Liver (tissue), 9 donors: ENCODE results near the gene NTM. TPM values are rescaled to one million over a fixed set of nuclear protein-coding genes. Genes with fewer than 3 reads are reported as not detected.

Source experiments
- DNase-seq: peaks from one replicate; pipeline ENCODE4 v3.0.0-alpha.2; 2017; ENCODE audit warnings: low spot score
- H3K27ac ChIP-seq, 2 donors: one replicate each; pipeline ENCODE4 v1.7.0; 2013; ENCODE audit warnings: inconsistent platforms in 2 of 2, low read length in 2 of 2, control low read depth in 1 of 2, low read depth in 1 of 2, mild to moderate bottlenecking in 1 of 2
- H3K27me3 ChIP-seq, 4 donors: one replicate each; pipeline versions ENCODE4 v1.6.1 to v1.7.0; 2013; ENCODE audit warnings: low read length in 3 of 4, inconsistent platforms in 1 of 4, mild to moderate bottlenecking in 1 of 4, moderate library complexity in 1 of 4; ENCODE audit not compliant: control insufficient read depth in 4 of 4, insufficient read depth in 4 of 4
- H3K36me3 ChIP-seq, 4 donors: one replicate each; pipeline versions ENCODE4 v1.6.1 to v1.7.0; 2013; ENCODE audit warnings: low read length in 3 of 4, mild to moderate bottlenecking in 3 of 4, low read depth in 1 of 4, moderate library complexity in 1 of 4; ENCODE audit not compliant: control insufficient read depth in 4 of 4, insufficient read depth in 3 of 4
- H3K4me1 ChIP-seq, 4 donors: one replicate each; pipeline versions ENCODE4 v1.6.1 to v1.7.0; 2013; ENCODE audit warnings: low read length in 3 of 4, mild to moderate bottlenecking in 3 of 4, moderate library complexity in 1 of 4; ENCODE audit not compliant: control insufficient read depth in 4 of 4, insufficient read depth in 4 of 4
- H3K4me3 ChIP-seq, 3 donors: one replicate each; pipeline versions ENCODE4 v1.6.1 to v1.7.0; 2013; ENCODE audit warnings: low read length in 3 of 3, control low read depth in 1 of 3, low read depth in 1 of 3, mild to moderate bottlenecking in 1 of 3
- H3K9ac ChIP-seq, 2 donors: one replicate each; pipeline ENCODE4 v1.7.0; 2013; ENCODE audit warnings: low read length in 2 of 2, mild to moderate bottlenecking in 2 of 2, moderate library complexity in 2 of 2, control low read depth in 1 of 2, low read depth in 1 of 2
- H3K9me3 ChIP-seq, 4 donors: one replicate each; pipeline versions ENCODE4 v1.6.1 to v1.7.0; 2013; ENCODE audit warnings: low read length in 3 of 4; ENCODE audit not compliant: control insufficient read depth in 4 of 4
- CTCF ChIP-seq: fragments of 150-350 bp; IDR thresholded peaks from 2 replicates; pipeline ENCODE4 v1.5.1; 2017; ENCODE audit warnings: improper control_type of control experiment, low read depth, low read length; ENCODE audit not compliant: missing input control
- EGR1 ChIP-seq, 2 donors: IDR thresholded peaks; 2 replicates each; pipeline ENCODE4 v1.6.1; 2016 to 2018; ENCODE audit warnings: antibody characterized with exemption in 2 of 2, low read depth in 2 of 2
- FOXA1 ChIP-seq: IDR thresholded peaks from 2 replicates; pipeline ENCODE4 v1.6.1; 2016; ENCODE audit warnings: antibody characterized with exemption
- FOXA2 ChIP-seq: IDR thresholded peaks from 2 replicates; pipeline ENCODE4 v1.6.1; 2016; ENCODE audit warnings: antibody characterized with exemption
- GABPA ChIP-seq, 2 donors: IDR thresholded peaks in 1 of 2; conservative IDR thresholded peaks in 1 of 2; 2 replicates each; pipeline ENCODE4 v1.6.1; 2016; ENCODE audit warnings: antibody characterized with exemption in 2 of 2, mild to moderate bottlenecking in 1 of 2, moderate library complexity in 1 of 2
- HNF4A ChIP-seq, 2 donors: conservative IDR thresholded peaks; 2 replicates each; pipeline ENCODE4 v1.6.1; 2016; ENCODE audit warnings: antibody characterized with exemption in 2 of 2, mild to moderate bottlenecking in 2 of 2
- HNF4G ChIP-seq: IDR thresholded peaks from 2 replicates; pipeline ENCODE4 v1.6.1; 2016; ENCODE audit warnings: antibody characterized with exemption
- JUND ChIP-seq, 2 donors: IDR thresholded peaks; 2 replicates each; pipeline ENCODE4 v1.6.1; 2016; ENCODE audit warnings: antibody characterized with exemption in 2 of 2
- MAX ChIP-seq: IDR thresholded peaks from 2 replicates; pipeline ENCODE4 v1.6.1; 2016; ENCODE audit warnings: antibody characterized with exemption
- NR2F2 ChIP-seq: IDR thresholded peaks from 2 replicates; pipeline ENCODE4 v1.6.1; 2016; ENCODE audit warnings: antibody characterized with exemption
- RAD21 ChIP-seq, 2 donors: IDR thresholded peaks; 2 replicates each; pipeline ENCODE4 v1.6.1; 2016; ENCODE audit warnings: antibody characterized with exemption in 2 of 2, mild to moderate bottlenecking in 2 of 2
- RXRA ChIP-seq, 2 donors: IDR thresholded peaks; 2 replicates each; pipeline ENCODE4 v1.6.1; 2017 to 2018; ENCODE audit warnings: antibody characterized with exemption in 2 of 2, mild to moderate bottlenecking in 1 of 2
- SP1 ChIP-seq: IDR thresholded peaks from 2 replicates; pipeline ENCODE4 v1.6.1; 2018; ENCODE audit warnings: antibody characterized with exemption, mild to moderate bottlenecking
- TAF1 ChIP-seq: conservative IDR thresholded peaks from 2 replicates; pipeline ENCODE4 v1.6.1; 2016; ENCODE audit warnings: antibody characterized with exemption, mild to moderate bottlenecking
- YY1 ChIP-seq: IDR thresholded peaks from 2 replicates; pipeline ENCODE4 v1.6.1; 2016; ENCODE audit warnings: antibody characterized with exemption, mild to moderate bottlenecking
- WGBS: extraction: QIAGEN DNeasy Blood & Tissue Kit; methylation state at CpG from one replicate; pipeline ENCODE4 v1.1.7; 2013; 5-methylcytosine and 5-hydroxymethylcytosine counted together
- polyA plus RNA-seq, 2 donors: library from polyadenylated mRNA; stranded (reverse) in 1 of 2; unstranded in 1 of 2; fragments of 200-250 nt in 1 of 2; fragments of >200 nt in 1 of 2; fragmentation: Nextera tagmentation in 1 of 2; extraction: Ambion mirVana in 1 of 2; gene quantifications; one replicate each; pipeline versions ENCODE4 v1.2.1 to v1.2.3, GENCODE V29; 2013 to 2015
- total RNA-seq, 2 donors: library from RNA; depleted of rRNA; stranded (reverse); fragments of >200 nt; gene quantifications; one replicate each; pipeline ENCODE4 v1.2.3, GENCODE V29; 2014
- TF ChIP-seq, protein P1 (sequence below): IDR thresholded peaks from 2 replicates; pipeline ENCODE4 v1.6.1; 2016; ENCODE audit warnings: antibody characterized with exemption, mild to moderate bottlenecking
- TF ChIP-seq, protein P2 (sequence below): IDR thresholded peaks from 2 replicates; pipeline ENCODE4 v1.6.1; 2016; ENCODE audit warnings: antibody characterized with exemption
- TF ChIP-seq, protein P3 (sequence below): IDR thresholded peaks from 2 replicates; pipeline ENCODE4 v1.6.1; 2016; ENCODE audit warnings: antibody characterized with exemption
- donor health status: healthy.
- donor health status: healthy.
- donor health status: healthy.
- donor health status: healthy.
- donor health status: healthy.

NTM gene
- total and polyA plus RNA-seq, 4 donors, result 0.08 to 1.1 (median 0.08) TPM; not detected in 1

GRCh38 chr11:131814108-131814507 is 443.7 kb downstream of the NTM start:
- TF ChIP-seq GABPA (IDR thresholded peaks at IDR 0.05 in 1 of 2, conservative IDR thresholded peaks at IDR 0.05 in 1 of 2) (no peak), FOXA1 (no peak), JUND (IDR thresholded peaks at IDR 0.05) (no peak), CTCF (no peak), EGR1 (IDR thresholded peaks at IDR 0.05; ENCODE audit: low read depth in 2 of 2) (no peak)
- TF ChIP-seq, protein P1, sequence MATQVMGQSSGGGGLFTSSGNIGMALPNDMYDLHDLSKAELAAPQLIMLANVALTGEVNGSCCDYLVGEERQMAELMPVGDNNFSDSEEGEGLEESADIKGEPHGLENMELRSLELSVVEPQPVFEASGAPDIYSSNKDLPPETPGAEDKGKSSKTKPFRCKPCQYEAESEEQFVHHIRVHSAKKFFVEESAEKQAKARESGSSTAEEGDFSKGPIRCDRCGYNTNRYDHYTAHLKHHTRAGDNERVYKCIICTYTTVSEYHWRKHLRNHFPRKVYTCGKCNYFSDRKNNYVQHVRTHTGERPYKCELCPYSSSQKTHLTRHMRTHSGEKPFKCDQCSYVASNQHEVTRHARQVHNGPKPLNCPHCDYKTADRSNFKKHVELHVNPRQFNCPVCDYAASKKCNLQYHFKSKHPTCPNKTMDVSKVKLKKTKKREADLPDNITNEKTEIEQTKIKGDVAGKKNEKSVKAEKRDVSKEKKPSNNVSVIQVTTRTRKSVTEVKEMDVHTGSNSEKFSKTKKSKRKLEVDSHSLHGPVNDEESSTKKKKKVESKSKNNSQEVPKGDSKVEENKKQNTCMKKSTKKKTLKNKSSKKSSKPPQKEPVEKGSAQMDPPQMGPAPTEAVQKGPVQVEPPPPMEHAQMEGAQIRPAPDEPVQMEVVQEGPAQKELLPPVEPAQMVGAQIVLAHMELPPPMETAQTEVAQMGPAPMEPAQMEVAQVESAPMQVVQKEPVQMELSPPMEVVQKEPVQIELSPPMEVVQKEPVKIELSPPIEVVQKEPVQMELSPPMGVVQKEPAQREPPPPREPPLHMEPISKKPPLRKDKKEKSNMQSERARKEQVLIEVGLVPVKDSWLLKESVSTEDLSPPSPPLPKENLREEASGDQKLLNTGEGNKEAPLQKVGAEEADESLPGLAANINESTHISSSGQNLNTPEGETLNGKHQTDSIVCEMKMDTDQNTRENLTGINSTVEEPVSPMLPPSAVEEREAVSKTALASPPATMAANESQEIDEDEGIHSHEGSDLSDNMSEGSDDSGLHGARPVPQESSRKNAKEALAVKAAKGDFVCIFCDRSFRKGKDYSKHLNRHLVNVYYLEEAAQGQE, result no peak
- H3K36me3 ChIP-seq, result no peaks in the 10 kb centered on the region
- no peaks in the 10 kb centered on the region for H3K4me1 ChIP-seq
- H3K27me3 ChIP-seq, result no peaks in the 10 kb centered on the region
- 56% methylated on average over 4 of the region's 4 CpGs for WGBS
- peaks cover 0 to 2% (median 0%) of the 10 kb centered on the region in 4 donors for H3K9me3 ChIP-seq
- DNase-seq, result no peak
- no peak overlapping the region for H3K4me3 ChIP-seq
- H3K9ac ChIP-seq, result no peak overlapping the region
- H3K27ac ChIP-seq, result no peak overlapping the region

DNA sequence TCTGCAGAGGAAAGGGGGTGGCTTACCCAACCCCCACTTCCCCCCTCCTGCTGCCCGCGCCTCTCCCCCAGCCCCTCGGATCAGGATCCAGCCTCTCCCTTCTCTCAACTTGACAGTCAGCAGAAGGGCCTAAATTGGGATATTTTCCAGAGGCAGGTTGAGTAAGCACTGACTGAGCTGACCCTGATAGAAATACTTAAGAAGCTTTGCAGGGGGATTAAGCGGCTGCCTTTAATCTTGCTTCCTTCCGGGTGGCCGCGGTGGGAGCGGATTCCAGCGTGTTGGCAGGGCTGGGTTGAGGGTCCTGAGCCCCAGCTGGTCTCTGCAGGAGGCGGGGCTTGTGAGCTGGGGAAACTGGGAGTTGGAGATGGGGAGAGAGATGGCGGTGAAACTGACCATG is 445.2 kb downstream of the NTM start:
- H3K36me3 ChIP-seq, result no peaks in the 10 kb centered on the region
- peaks cover 0 to 3% (median 0%) of the 10 kb centered on the region in 4 donors for H3K27me3 ChIP-seq
- DNase-seq, result no peak
- H3K27ac ChIP-seq, result no peak overlapping the region
- peaks cover 0 to 2% (median 0%) of the 10 kb centered on the region in 4 donors for H3K9me3 ChIP-seq
- H3K4me1 ChIP-seq, result no peaks in the 10 kb centered on the region
- 32% methylated on average over 11 of the region's 11 CpGs for WGBS
- H3K9ac ChIP-seq, result no peak overlapping the region
- TF ChIP-seq YY1 (no peak), NR2F2 (no peak), RXRA (IDR thresholded peaks at IDR 0.05) (no peak), EGR1 (IDR thresholded peaks at IDR 0.05; ENCODE audit: low read depth in 2 of 2) (no peak), RAD21 (IDR thresholded peaks at IDR 0.05) (no peak), SP1 (no peak), HNF4A (conservative IDR thresholded peaks at IDR 0.05) (no peak), FOXA1 (no peak), MAX (no peak), GABPA (IDR thresholded peaks at IDR 0.05 in 1 of 2, conservative IDR thresholded peaks at IDR 0.05 in 1 of 2) (no peak), TAF1 (no peak), JUND (IDR thresholded peaks at IDR 0.05) (no peak), FOXA2 (no peak), HNF4G (no peak), CTCF (no peak)
- TF ChIP-seq, protein P2, sequence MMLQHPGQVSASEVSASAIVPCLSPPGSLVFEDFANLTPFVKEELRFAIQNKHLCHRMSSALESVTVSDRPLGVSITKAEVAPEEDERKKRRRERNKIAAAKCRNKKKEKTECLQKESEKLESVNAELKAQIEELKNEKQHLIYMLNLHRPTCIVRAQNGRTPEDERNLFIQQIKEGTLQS, result no peak
- TF ChIP-seq, protein P3, sequence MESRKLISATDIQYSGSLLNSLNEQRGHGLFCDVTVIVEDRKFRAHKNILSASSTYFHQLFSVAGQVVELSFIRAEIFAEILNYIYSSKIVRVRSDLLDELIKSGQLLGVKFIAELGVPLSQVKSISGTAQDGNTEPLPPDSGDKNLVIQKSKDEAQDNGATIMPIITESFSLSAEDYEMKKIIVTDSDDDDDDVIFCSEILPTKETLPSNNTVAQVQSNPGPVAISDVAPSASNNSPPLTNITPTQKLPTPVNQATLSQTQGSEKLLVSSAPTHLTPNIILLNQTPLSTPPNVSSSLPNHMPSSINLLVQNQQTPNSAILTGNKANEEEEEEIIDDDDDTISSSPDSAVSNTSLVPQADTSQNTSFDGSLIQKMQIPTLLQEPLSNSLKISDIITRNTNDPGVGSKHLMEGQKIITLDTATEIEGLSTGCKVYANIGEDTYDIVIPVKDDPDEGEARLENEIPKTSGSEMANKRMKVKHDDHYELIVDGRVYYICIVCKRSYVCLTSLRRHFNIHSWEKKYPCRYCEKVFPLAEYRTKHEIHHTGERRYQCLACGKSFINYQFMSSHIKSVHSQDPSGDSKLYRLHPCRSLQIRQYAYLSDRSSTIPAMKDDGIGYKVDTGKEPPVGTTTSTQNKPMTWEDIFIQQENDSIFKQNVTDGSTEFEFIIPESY, result no peak
- TF ChIP-seq, protein P1, result no peak
- no peak overlapping the region for H3K4me3 ChIP-seq
